ENCODE measurements around the gene CA5A.

DNA sequence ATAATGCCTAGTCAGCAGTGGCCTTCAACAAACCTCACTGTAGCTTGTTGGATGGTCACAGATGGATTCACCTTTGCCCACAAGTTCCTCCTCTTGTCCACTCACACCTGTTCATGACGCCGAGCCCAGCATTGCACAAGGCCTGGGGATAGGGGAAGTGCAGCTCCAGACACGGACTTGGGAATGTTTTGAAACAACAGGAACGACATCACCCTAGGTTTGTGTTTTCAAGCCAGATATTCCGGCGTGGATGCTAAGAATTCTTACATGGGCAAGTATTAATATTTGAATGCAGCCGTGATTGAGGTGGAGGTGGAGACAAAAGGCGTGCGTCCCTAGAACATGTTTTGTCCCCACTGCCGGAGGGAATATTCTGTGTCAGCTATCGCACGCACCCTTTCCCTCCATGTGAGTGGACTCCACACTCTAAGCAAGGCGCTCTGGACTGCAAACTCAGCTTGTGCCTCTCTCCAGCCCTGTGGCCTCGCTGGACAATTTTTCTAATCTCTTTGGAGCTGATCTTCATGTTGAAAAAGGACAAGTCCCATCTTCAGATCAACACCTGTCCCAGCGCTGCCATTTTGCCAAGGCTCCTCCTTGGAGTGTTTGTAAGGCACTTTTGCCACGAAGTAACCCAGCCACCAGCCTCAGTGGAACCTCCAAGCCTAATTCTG, 12.9 kb upstream of the CA5A start:
- TF ChIP-seq EZH2 (IDR thresholded peaks at IDR 0.05; ENCODE audit: insufficient read depth, low read length), result no peak
- TF ChIP-seq, protein P1, sequence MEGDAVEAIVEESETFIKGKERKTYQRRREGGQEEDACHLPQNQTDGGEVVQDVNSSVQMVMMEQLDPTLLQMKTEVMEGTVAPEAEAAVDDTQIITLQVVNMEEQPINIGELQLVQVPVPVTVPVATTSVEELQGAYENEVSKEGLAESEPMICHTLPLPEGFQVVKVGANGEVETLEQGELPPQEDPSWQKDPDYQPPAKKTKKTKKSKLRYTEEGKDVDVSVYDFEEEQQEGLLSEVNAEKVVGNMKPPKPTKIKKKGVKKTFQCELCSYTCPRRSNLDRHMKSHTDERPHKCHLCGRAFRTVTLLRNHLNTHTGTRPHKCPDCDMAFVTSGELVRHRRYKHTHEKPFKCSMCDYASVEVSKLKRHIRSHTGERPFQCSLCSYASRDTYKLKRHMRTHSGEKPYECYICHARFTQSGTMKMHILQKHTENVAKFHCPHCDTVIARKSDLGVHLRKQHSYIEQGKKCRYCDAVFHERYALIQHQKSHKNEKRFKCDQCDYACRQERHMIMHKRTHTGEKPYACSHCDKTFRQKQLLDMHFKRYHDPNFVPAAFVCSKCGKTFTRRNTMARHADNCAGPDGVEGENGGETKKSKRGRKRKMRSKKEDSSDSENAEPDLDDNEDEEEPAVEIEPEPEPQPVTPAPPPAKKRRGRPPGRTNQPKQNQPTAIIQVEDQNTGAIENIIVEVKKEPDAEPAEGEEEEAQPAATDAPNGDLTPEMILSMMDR (IDR thresholded peaks at IDR 0.05; ENCODE audit: insufficient read depth, low read depth, low read length), result no peak
